ENCODE data around the gene FAM229B. TPM values are rescaled to one million over a fixed set of nuclear protein-coding genes. Genes with fewer than 3 reads are reported as not detected.

The FAM229B gene, protein sequence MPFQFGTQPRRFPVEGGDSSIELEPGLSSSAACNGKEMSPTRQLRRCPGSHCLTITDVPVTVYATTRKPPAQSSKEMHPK
- polyA plus RNA-seq (2011; rRNA removed), result 26.8 and 40.7 TPM in 2 replicates
- 5.6 and 5.7 TPM in 2 replicates for polyA minus RNA-seq (2011; rRNA and poly(A)+ RNA removed)

GRCh38 chr6:112087136-112087911 lies at the start of gene FAM229B, which contains the start of gene TUBE1:
Gene FAM229B (plus strand): TSS chr6:112087591. CDS start chr6:112099284, 11,693 bp downstream.
Gene TUBE1 (minus strand): TSS chr6:112087482. CDS start chr6:112087434, 48 bp downstream.
- peaks cover 1% of the 10 kb centered on the region; the same call in 1 of the 2 replicates for H3K36me3 ChIP-seq (ENCODE audit: control insufficient read depth, insufficient read depth, low read length)
- POLR2A ChIA-PET, result no interaction called here
- DNase-seq (ENCODE audit: low read depth), result peak; percentile 87
- H3K4me3 ChIP-seq (ENCODE audit: low read depth, low read length), result peak within 1 kb of the TSS; percentile 77
- TF ChIP-seq, protein P1, sequence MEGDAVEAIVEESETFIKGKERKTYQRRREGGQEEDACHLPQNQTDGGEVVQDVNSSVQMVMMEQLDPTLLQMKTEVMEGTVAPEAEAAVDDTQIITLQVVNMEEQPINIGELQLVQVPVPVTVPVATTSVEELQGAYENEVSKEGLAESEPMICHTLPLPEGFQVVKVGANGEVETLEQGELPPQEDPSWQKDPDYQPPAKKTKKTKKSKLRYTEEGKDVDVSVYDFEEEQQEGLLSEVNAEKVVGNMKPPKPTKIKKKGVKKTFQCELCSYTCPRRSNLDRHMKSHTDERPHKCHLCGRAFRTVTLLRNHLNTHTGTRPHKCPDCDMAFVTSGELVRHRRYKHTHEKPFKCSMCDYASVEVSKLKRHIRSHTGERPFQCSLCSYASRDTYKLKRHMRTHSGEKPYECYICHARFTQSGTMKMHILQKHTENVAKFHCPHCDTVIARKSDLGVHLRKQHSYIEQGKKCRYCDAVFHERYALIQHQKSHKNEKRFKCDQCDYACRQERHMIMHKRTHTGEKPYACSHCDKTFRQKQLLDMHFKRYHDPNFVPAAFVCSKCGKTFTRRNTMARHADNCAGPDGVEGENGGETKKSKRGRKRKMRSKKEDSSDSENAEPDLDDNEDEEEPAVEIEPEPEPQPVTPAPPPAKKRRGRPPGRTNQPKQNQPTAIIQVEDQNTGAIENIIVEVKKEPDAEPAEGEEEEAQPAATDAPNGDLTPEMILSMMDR (IDR thresholded peaks at IDR 0.05; ENCODE audit: insufficient read depth, low read depth, low read length), result peak; percentile 29; the same call in 1 of the 2 replicates
- CTCF ChIA-PET, result interaction anchor here (0.6 to 3.7 kb wide), 13 partner anchors 11 to 284 kb away, joined by 3 to 20 read pairs (median 4); no protein-coding TSS in a partner anchor
- no peaks in the 10 kb centered on the region for H3K27me3 ChIP-seq (ENCODE audit: control insufficient read depth, insufficient read depth, low read length)

DNA sequence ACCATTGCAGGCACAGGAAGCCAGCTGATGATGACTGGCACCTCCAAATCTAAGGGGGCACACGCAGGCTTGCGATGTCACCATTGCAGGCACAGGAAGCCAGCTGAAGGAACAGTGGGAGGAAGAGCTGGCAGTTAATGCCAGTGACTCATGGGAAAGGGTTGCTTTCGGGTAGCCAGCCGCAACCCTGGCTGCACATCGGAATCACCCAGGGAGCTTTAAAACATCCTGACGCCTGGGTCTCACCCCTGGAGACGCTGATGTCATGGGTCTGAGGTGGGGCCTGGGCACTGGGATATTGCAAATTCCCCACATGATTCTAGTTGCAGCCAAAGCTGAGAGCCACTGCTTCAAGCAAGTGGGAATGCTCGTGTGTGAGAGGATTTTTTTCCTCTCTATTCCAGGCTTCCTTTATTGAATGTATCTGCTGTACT lies 49.6 kb upstream of the FAM229B start:
- Histone ChIP-seq H3K4me3 (ENCODE audit: low read depth, low read length) (no peak overlapping the region), H3K27me3 (ENCODE audit: control insufficient read depth, insufficient read depth, low read length) (no peaks in the 10 kb centered on the region), H3K36me3 (ENCODE audit: control insufficient read depth, insufficient read depth, low read length) (no peaks in the 10 kb centered on the region)
- DNase-seq (ENCODE audit: low read depth), result peak; percentile 86
- CTCF ChIA-PET, result interaction anchor here (1.8 to 2.4 kb wide), 2 partner anchors 23 to 328 kb away, joined by 6 to 13 read pairs; no protein-coding TSS in a partner anchor
- POLR2A ChIA-PET, result interaction anchor here (0.6 to 0.7 kb wide), 2 partner anchors 281 to 1496 kb away, joined by 3 to 4 read pairs; no protein-coding TSS in a partner anchor
- TF ChIP-seq, protein P1 (IDR thresholded peaks at IDR 0.05; ENCODE audit: insufficient read depth, low read depth, low read length), result no peak

- no peak for DNase-seq (ENCODE audit: low read depth)
- POLR2A ChIA-PET, result interaction anchor here (0.6 kb wide), 1 partner anchor 281 kb away, joined by 3 read pairs; no protein-coding TSS in a partner anchor
- TF ChIP-seq, protein P1 (IDR thresholded peaks at IDR 0.05; ENCODE audit: insufficient read depth, low read depth, low read length), result no peak
- H3K36me3 ChIP-seq (ENCODE audit: control insufficient read depth, insufficient read depth, low read length), result no peaks in the 10 kb centered on the region
- no peak overlapping the region for H3K4me3 ChIP-seq (ENCODE audit: low read depth, low read length)
- CTCF ChIA-PET, result interaction anchor here (1.0 to 2.4 kb wide), 3 partner anchors 24 to 329 kb away, joined by 3 to 13 read pairs (median 6); no protein-coding TSS in a partner anchor
- no peaks in the 10 kb centered on the region for H3K27me3 ChIP-seq (ENCODE audit: control insufficient read depth, insufficient read depth, low read length)
These were observed 49.1 kb upstream of the FAM229B start for GRCh38 chr6:112038268-112038667.

DNA sequence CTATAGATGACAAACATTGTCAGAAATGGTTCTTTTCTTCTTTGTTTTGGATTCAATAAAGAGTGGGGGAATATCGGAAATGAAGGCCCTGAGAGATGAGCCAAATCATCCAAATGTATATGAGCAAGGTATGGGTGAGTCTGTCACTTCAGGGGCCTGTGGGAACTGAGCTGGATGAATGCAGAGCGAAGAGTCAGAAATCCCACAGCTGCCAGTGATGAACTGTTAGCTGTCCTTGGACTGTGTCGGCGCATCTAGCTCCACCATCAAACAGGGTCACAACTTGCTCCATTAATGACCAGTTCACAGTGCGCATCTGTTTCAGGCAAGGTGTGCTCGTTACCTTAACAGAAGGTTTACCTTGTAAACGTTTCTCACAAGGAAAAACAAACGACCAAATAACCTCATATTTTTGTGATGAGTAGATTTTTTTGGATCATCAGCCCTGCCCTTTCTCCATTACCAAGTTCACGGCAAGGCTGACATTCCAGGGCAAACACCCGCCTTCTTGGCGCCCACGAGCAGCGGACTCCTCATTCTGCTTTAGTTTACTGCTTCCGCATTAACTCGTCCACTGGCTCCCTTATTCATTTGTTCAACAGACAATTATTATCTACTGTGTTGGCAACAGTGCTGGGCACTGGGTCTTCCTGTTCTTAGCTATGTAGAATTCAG lies 48.5 kb upstream of the FAM229B start:
- H3K36me3 ChIP-seq (ENCODE audit: control insufficient read depth, insufficient read depth, low read length), result no peaks in the 10 kb centered on the region
- ChIA-PET CTCF (interaction anchor here (0.8 to 6.3 kb wide), 5 partner anchors 11 to 329 kb away, joined by 3 to 41 read pairs (median 6); no protein-coding TSS in a partner anchor), POLR2A (no interaction called here)
- TF ChIP-seq, protein P1 (IDR thresholded peaks at IDR 0.05; ENCODE audit: insufficient read depth, low read depth, low read length), result no peak
- no peak for DNase-seq (ENCODE audit: low read depth)
- H3K4me3 ChIP-seq (ENCODE audit: low read depth, low read length), result no peak overlapping the region
- H3K27me3 ChIP-seq (ENCODE audit: control insufficient read depth, insufficient read depth, low read length), result no peaks in the 10 kb centered on the region

Data from BJ (cell line).